HG03103 (cell line): ENCODE results near the gene MAP3K7CL.

ENCODE experiments used
- ATAC-seq: cut with Tn5 transposase; IDR thresholded peaks from one replicate; pipeline ENCODE4 v1.9.1; 2021; ENCODE audit warnings: low read depth; ENCODE audit not compliant: unreplicated experiment

Gene MAP3K7CL

GRCh38 chr21:29219165-29219770 is 88.8 kb downstream of the MAP3K7CL start:
- ATAC-seq: no peak

- ATAC-seq: no peak
Measured at GRCh38 chr21:29221253-29221744, 90.9 kb downstream of the MAP3K7CL start.

GRCh38 chr21:29224006-29224405 is 93.6 kb downstream of the MAP3K7CL start:
- ATAC-seq: no peak
